DOHH2 (cell line): Measurements from ENCODE around the gene ADAM8.

Experiments used
- H3F3A ChIP-seq: fragments of 200-600 bp; sonication (generic), shearing (Covaris generic); 2 replicates; pipeline ENCODE4 v1.6.0; 2016; ENCODE audit warnings: antibody characterized with exemption, mild to moderate bottlenecking; ENCODE audit not compliant: control insufficient read depth, insufficient read depth
- H3K27ac ChIP-seq: fragments of 200-600 bp; sonication (generic); 2 replicates; pipeline ENCODE4 v1.5.1; 2014; ENCODE audit warnings: low read depth, mild to moderate bottlenecking, low read length, moderate library complexity
- H3K27me3 ChIP-seq: fragments of 200-600 bp; sonication (generic); 2 replicates; pipeline ENCODE4 v1.6.1; 2014; ENCODE audit warnings: mild to moderate bottlenecking, low read length, mixed read lengths; ENCODE audit not compliant: control insufficient read depth
- H3K36me3 ChIP-seq: fragments of 200-600 bp; sonication (generic); 2 replicates; pipeline ENCODE4 v1.6.1; 2014; ENCODE audit warnings: mild to moderate bottlenecking, low read length, moderate library complexity, mixed read lengths; ENCODE audit not compliant: control insufficient read depth
- H3K4me1 ChIP-seq: fragments of 200-600 bp; sonication (generic); 2 replicates; pipeline ENCODE4 v1.6.1; 2014; ENCODE audit warnings: mild to moderate bottlenecking, low read length, mixed read lengths; ENCODE audit not compliant: control insufficient read depth
- H3K4me2 ChIP-seq: fragments of 200-600 bp; sonication (generic); 2 replicates; pipeline ENCODE4 v1.6.0; 2014; ENCODE audit warnings: mild to moderate bottlenecking, low read length, moderate library complexity
- H3K4me3 ChIP-seq: fragments of 200-600 bp; sonication (generic); 2 replicates; pipeline ENCODE4 v1.5.1; 2014; ENCODE audit warnings: mild to moderate bottlenecking, low read length, mixed read lengths
- H3K79me2 ChIP-seq: fragments of 200-600 bp; sonication (generic); 2 replicates; pipeline ENCODE4 v1.6.1; 2014; ENCODE audit warnings: mild to moderate bottlenecking, low read length, mixed read lengths; ENCODE audit not compliant: control insufficient read depth
- H3K9me2 ChIP-seq: fragments of 200-600 bp; sonication (generic); replicated peaks from 2 replicates; pipeline ENCODE4 v1.6.1; 2014; ENCODE audit warnings: mild to moderate bottlenecking, low read length, mixed read lengths; ENCODE audit not compliant: control insufficient read depth
- H3K9me3 ChIP-seq: fragments of 200-600 bp; sonication (generic); 2 replicates; pipeline ENCODE4 v1.6.1; 2014; ENCODE audit warnings: antibody characterized with exemption, low read length, mixed read lengths; ENCODE audit not compliant: control insufficient read depth, insufficient read depth
- H4K20me1 ChIP-seq: fragments of 200-600 bp; sonication (generic); 2 replicates; pipeline ENCODE4 v1.6.0; 2014; ENCODE audit warnings: low read depth, mild to moderate bottlenecking, antibody characterized with exemption, low read length, moderate library complexity; ENCODE audit not compliant: control insufficient read depth, insufficient read depth
- EZH2phosphoT487 ChIP-seq: fragments of 200-600 bp; sonication (generic); IDR thresholded peaks from 2 replicates; pipeline ENCODE4 v1.6.1; 2017; ENCODE audit warnings: borderline replicate concordance, mild to moderate bottlenecking, antibody characterized with exemption, low read length, moderate library complexity, mixed read lengths
- TF ChIP-seq, protein P1 (sequence below): fragments of 200-600 bp; sonication (generic); IDR thresholded peaks from one replicate; pipeline ENCODE4 v1.5.1; 2014; ENCODE audit warnings: antibody characterized with exemption, mild to moderate bottlenecking, low read depth, low read length; ENCODE audit not compliant: poor library complexity, severe bottlenecking

Gene ADAM8

DNA sequence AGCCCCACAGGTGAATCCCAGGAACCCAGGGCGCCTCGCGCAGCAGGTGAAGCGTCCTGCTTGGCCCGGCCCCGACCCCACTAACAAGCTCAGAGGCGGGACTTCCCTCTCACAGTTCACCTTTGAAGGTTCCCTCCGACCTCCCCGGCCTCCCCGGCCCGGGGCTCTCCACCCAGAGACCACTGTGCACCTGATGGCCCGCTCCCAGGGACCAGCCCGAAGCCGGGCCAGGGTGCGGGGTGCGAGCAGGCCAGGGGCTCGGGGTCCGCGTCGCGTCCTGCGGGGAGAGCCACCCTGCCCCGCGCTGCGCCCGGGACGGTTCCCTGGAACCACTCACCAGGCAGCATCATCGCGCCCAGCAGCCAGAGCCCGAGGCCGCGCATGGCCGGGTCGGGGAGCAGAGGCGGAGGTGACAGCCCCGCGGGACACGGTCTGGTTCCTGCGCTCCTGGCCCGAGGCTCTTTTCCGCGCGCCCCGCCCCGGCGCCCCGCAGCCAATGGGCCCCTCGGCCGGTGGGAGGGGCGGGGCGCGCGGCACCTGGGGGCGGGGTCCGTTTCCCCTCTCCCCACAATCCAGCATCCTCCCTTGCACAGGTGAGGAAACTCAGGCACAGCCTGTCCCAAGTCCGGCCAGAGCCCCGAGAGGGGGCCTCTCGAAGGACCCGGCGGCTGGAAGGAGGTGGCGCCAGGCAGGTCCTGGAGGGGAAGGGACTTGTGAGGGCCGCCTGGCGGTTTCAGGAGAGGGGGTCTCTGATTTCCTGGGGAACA is at the start of gene ADAM8:
ADAM8 (minus strand) TSS at position 434 of the 767 bp plus-strand sequence; CDS start at position 383, 51 bp downstream.
- TF ChIP-seq, protein P1, sequence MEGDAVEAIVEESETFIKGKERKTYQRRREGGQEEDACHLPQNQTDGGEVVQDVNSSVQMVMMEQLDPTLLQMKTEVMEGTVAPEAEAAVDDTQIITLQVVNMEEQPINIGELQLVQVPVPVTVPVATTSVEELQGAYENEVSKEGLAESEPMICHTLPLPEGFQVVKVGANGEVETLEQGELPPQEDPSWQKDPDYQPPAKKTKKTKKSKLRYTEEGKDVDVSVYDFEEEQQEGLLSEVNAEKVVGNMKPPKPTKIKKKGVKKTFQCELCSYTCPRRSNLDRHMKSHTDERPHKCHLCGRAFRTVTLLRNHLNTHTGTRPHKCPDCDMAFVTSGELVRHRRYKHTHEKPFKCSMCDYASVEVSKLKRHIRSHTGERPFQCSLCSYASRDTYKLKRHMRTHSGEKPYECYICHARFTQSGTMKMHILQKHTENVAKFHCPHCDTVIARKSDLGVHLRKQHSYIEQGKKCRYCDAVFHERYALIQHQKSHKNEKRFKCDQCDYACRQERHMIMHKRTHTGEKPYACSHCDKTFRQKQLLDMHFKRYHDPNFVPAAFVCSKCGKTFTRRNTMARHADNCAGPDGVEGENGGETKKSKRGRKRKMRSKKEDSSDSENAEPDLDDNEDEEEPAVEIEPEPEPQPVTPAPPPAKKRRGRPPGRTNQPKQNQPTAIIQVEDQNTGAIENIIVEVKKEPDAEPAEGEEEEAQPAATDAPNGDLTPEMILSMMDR = no peak
- no peak for TF ChIP-seq EZH2phosphoT487
- Histone ChIP-seq H3K27ac (no peak within 1 kb of the TSS), H3K36me3 (no peaks in the 10 kb centered on the region), H3K4me3 (peak within 1 kb of the TSS; percentile 28; the same call in 1 of the 2 replicates), H3K9me3 (no peaks in the 10 kb centered on the region), H3K4me2 (peak within 1 kb of the TSS; percentile 51), H3K9me2 (no peaks in the 10 kb centered on the region), H3K4me1 (peaks cover 37% of the 10 kb centered on the region), H3F3A (no peaks in the 10 kb centered on the region), H3K27me3 (peaks cover 9% of the 10 kb centered on the region), H4K20me1 (no peaks in the 10 kb centered on the region), H3K79me2 (no peaks in the 10 kb centered on the region)

DNA sequence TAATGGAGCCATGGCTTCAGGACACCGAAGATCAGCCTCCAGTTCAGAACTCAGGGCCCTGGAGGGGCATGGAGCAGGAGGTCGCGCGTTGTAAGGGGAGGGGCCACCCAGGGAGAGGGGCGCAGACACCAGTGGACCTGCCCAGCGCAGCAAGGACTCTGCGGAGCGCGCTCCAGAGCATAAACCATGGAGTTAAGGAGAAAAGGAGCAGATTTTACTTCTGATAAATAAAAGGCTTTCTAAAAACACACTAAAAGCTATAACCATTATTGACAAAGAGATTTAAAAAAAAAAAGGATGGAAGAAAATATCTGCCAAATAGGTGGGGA is 49.5 kb upstream of the ADAM8 start:
- TF ChIP-seq, protein P1 = no peak
- no peak for TF ChIP-seq EZH2phosphoT487
- H3K4me2 ChIP-seq = no peak overlapping the region
- H3K36me3 ChIP-seq = no peaks in the 10 kb centered on the region
- H3K79me2 ChIP-seq = no peaks in the 10 kb centered on the region
- H3K27ac ChIP-seq = no peak overlapping the region
- peaks cover 3% of the 10 kb centered on the region; the same call in 1 of the 2 replicates for H3F3A ChIP-seq
- no peaks in the 10 kb centered on the region for H4K20me1 ChIP-seq
- peaks cover 29% of the 10 kb centered on the region for H3K27me3 ChIP-seq
- H3K4me1 ChIP-seq = peaks cover 11% of the 10 kb centered on the region
- no peak overlapping the region for H3K4me3 ChIP-seq
- H3K9me2 ChIP-seq = no peaks in the 10 kb centered on the region
- H3K9me3 ChIP-seq = no peaks in the 10 kb centered on the region

DNA sequence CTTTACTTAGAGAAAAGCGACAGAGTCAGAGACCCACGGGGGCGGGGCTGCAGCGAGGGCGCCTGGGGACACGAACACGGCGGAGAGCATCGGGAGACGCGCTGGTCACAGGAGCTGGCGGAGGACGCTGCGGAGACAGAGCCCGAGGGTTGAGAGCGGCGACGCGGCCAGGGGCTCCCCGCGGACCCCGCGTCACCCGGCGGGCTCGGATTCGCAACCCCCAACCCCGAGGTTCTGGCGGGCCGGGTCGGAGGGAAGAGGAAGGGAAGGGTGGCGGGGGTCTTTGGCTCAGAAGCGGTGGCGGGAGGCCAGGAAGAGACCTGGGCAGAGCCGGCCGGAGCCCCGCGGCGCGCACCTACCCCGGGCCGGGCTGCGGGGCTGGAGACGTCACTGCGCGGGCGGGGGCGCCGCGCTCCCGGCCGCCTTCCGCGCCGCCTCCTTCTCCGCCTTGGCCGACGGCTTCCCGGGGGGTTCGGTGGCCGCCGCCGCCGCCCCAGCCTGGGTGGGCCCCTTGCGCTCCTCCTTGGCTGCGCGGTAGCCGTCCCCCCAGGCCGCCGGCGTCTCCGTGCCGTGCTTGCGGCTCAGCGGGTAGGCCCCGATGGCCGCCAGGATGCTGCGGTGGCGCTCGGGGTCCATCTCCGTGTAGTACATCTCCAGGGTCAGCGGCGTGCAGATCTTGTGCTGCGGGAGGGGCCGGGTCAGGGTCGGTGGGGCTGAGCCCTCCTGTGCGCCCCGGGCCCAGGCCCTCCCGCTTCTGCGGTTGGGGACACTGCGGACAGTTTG is 49.0 kb upstream of the ADAM8 start:
- Histone ChIP-seq H3K9me2 (no peaks in the 10 kb centered on the region), H3K79me2 (no peaks in the 10 kb centered on the region), H4K20me1 (no peaks in the 10 kb centered on the region), H3K27ac (no peak overlapping the region), H3K4me2 (no peak overlapping the region), H3K4me3 (no peak overlapping the region), H3F3A (peaks cover 3% of the 10 kb centered on the region; the same call in 1 of the 2 replicates), H3K36me3 (no peaks in the 10 kb centered on the region), H3K4me1 (peaks cover 11% of the 10 kb centered on the region), H3K27me3 (peaks cover 29% of the 10 kb centered on the region), H3K9me3 (peaks cover 3% of the 10 kb centered on the region; the same call in 1 of the 2 replicates)
- TF ChIP-seq, protein P1 = no peak
- TF ChIP-seq EZH2phosphoT487 = no peak
